ENCODE measurements around the gene IQSEC1. TPM values are rescaled to one million over a fixed set of nuclear protein-coding genes. Genes with fewer than 3 reads are reported as not detected.

The IQSEC1 gene
- total and polyA plus RNA-seq, 2 of the 8 experiments (the other 6 are each of a cell fraction or from before 2014, with no cell fraction given) = 6.8 to 28.8 TPM

GRCh38 chr3:12919205-12919604, 154.0 kb downstream of the IQSEC1 start:
- Histone ChIP-seq H2BK5ac (ENCODE audit: low read depth, low read length) (no peak overlapping the region), H3K27ac (ENCODE audit: low read depth, low read length) (no peak overlapping the region), H3K9ac (replicated peaks in 1 of 4; ENCODE audit: extremely low read depth in 1 of 4, low read depth in 3 of 4, low read length in 3 of 4) (no peak overlapping the region), H3K36me3 (ENCODE audit: control insufficient read depth in 2 of 4, insufficient read depth in 4 of 4, low read length in 3 of 4) (peaks cover 0 to 9% (median 1%) of the 10 kb centered on the region in 4 experiments; a peak in 3 of 8 replicates), H3K56ac (replicated peaks; ENCODE audit: insufficient read length, low read depth, low read length) (no peak overlapping the region), H3K79me2 (ENCODE audit: control insufficient read depth in 1 of 2, insufficient read depth in 2 of 2, low read length in 2 of 2) (no peaks in the 10 kb centered on the region), H3K4me3 (ENCODE audit: extremely low read depth in 1 of 4, insufficient read depth in 2 of 4, low read depth in 3 of 4, low read length in 4 of 4) (no peak overlapping the region), H4K8ac (ENCODE audit: extremely low read depth, insufficient read depth, low read length) (no peak overlapping the region; the same call in 1 of the 2 replicates), H3K27me3 (replicated peaks in 1 of 4; ENCODE audit: control insufficient read depth in 3 of 4, extremely low read depth in 1 of 4, insufficient read depth in 3 of 4, low read length in 3 of 4) (no peaks in the 10 kb centered on the region), H3K23ac (ENCODE audit: insufficient read length) (no peak overlapping the region), H3K4ac (replicated peaks; ENCODE audit: insufficient read length, low read depth, low read length) (no peak overlapping the region), H2BK15ac (ENCODE audit: low read length) (no peak overlapping the region), H4K20me1 (replicated peaks in 1 of 2; ENCODE audit: control insufficient read depth in 1 of 2, insufficient read depth in 2 of 2, low read length in 2 of 2) (peaks cover 0 to 13% of the 10 kb centered on the region in 2 experiments), H2BK12ac (ENCODE audit: low read depth, low read length) (no peak overlapping the region), H4K5ac (ENCODE audit: insufficient read length, low read depth, low read length) (no peak overlapping the region), H4K91ac (replicated peaks; ENCODE audit: insufficient read length, low read length) (no peak overlapping the region), H3K4me1 (replicated peaks in 1 of 4; ENCODE audit: control insufficient read depth in 3 of 4, insufficient read depth in 4 of 4, low read length in 3 of 4) (no peaks in the 10 kb centered on the region), H2AK5ac (ENCODE audit: low read depth, low read length) (no peak overlapping the region), H2AFZ (ENCODE audit: low read length) (no peak overlapping the region), H3K9me3 (ENCODE audit: insufficient read depth in 2 of 2, low read depth in 1 of 2, low read length in 1 of 2) (no peaks in the 10 kb centered on the region), H2BK120ac (replicated peaks; ENCODE audit: low read depth, low read length) (no peak overlapping the region), H3K23me2 (ENCODE audit: low read depth, low read length) (no peaks in the 10 kb centered on the region), H3K14ac (ENCODE audit: insufficient read length) (no peak overlapping the region), H3K18ac (ENCODE audit: extremely low read depth, low read length) (no peak overlapping the region), H3K79me1 (ENCODE audit: low read depth, low read length) (no peaks in the 10 kb centered on the region; the same call in 1 of the 2 replicates), H2BK20ac (ENCODE audit: low read length) (no peak overlapping the region), H3K4me2 (ENCODE audit: insufficient read depth in 1 of 2, low read depth in 2 of 2, low read length in 2 of 2) (no peak overlapping the region)
- no peak for TF ChIP-seq MAFK (IDR thresholded peaks at IDR 0.05; ENCODE audit: low read depth, low read length)
- TF ChIP-seq CBX8 (IDR thresholded peaks at IDR 0.05; ENCODE audit: borderline replicate concordance, low read depth, low read length) = no peak
- no peak for TF ChIP-seq FOSL1 (IDR thresholded peaks at IDR 0.05; ENCODE audit: insufficient read depth, low read depth, low read length)
- TF ChIP-seq NANOG (IDR thresholded peaks at IDR 0.05; ENCODE audit: insufficient read depth, low read depth, low read length, poor library complexity, severe bottlenecking) = no peak
- POLR2A ChIA-PET (ENCODE audit: partially characterized antibody) = interaction anchor here (0.7 kb wide), 2 partner anchors 9 to 22 kb away, joined by 3 read pairs; no protein-coding TSS in a partner anchor
- FAIRE-seq (no peak), DNase-seq (ENCODE audit: low read depth in 1 of 2, low spot score in 2 of 2) (no peak)
- WGBS, 2 experiments (ENCODE audit: extremely low coverage in 1 of 2, insufficient coverage in 1 of 2, insufficient read length in 1 of 2, insufficient replicate concordance in 2 of 2, low coverage in 1 of 2, low lambda C conversion rate in 2 of 2, missing lambda C conversion rate in 1 of 2) = 93% methylated on average over 10 of the region's 10 CpGs; no CpG with 5 or more reads in 1 of the 2 experiments
- CTCF ChIA-PET (ENCODE audit: partially characterized antibody) = interaction anchor here (0.6 to 4.6 kb wide), 7 partner anchors 13 to 173 kb away, joined by 3 to 28 read pairs (median 4); no protein-coding TSS in a partner anchor
